Liver (tissue), 9 donors: ENCODE measurements around the gene THUMPD1. TPM values are rescaled to one million over a fixed set of nuclear protein-coding genes. Genes with fewer than 3 reads are reported as not detected.

ENCODE experiments used
- DNase-seq: peaks from one replicate; pipeline ENCODE4 v3.0.0-alpha.2; 2017; ENCODE audit warnings: low spot score
- H3K27ac ChIP-seq, 2 donors: one replicate each; pipeline ENCODE4 v1.7.0; 2013; ENCODE audit warnings: inconsistent platforms in 2 of 2, low read length in 2 of 2, control low read depth in 1 of 2, low read depth in 1 of 2, mild to moderate bottlenecking in 1 of 2
- H3K27me3 ChIP-seq, 4 donors: one replicate each; pipeline versions ENCODE4 v1.6.1 to v1.7.0; 2013; ENCODE audit warnings: low read length in 3 of 4, inconsistent platforms in 1 of 4, mild to moderate bottlenecking in 1 of 4, moderate library complexity in 1 of 4; ENCODE audit not compliant: control insufficient read depth in 4 of 4, insufficient read depth in 4 of 4
- H3K36me3 ChIP-seq, 4 donors: one replicate each; pipeline versions ENCODE4 v1.6.1 to v1.7.0; 2013; ENCODE audit warnings: low read length in 3 of 4, mild to moderate bottlenecking in 3 of 4, low read depth in 1 of 4, moderate library complexity in 1 of 4; ENCODE audit not compliant: control insufficient read depth in 4 of 4, insufficient read depth in 3 of 4
- H3K4me1 ChIP-seq, 4 donors: one replicate each; pipeline versions ENCODE4 v1.6.1 to v1.7.0; 2013; ENCODE audit warnings: low read length in 3 of 4, mild to moderate bottlenecking in 3 of 4, moderate library complexity in 1 of 4; ENCODE audit not compliant: control insufficient read depth in 4 of 4, insufficient read depth in 4 of 4
- H3K4me3 ChIP-seq, 3 donors: one replicate each; pipeline versions ENCODE4 v1.6.1 to v1.7.0; 2013; ENCODE audit warnings: low read length in 3 of 3, control low read depth in 1 of 3, low read depth in 1 of 3, mild to moderate bottlenecking in 1 of 3
- H3K9ac ChIP-seq, 2 donors: one replicate each; pipeline ENCODE4 v1.7.0; 2013; ENCODE audit warnings: low read length in 2 of 2, mild to moderate bottlenecking in 2 of 2, moderate library complexity in 2 of 2, control low read depth in 1 of 2, low read depth in 1 of 2
- H3K9me3 ChIP-seq, 4 donors: one replicate each; pipeline versions ENCODE4 v1.6.1 to v1.7.0; 2013; ENCODE audit warnings: low read length in 3 of 4; ENCODE audit not compliant: control insufficient read depth in 4 of 4
- CTCF ChIP-seq: fragments of 150-350 bp; IDR thresholded peaks from 2 replicates; pipeline ENCODE4 v1.5.1; 2017; ENCODE audit warnings: improper control_type of control experiment, low read depth, low read length; ENCODE audit not compliant: missing input control
- EGR1 ChIP-seq, 2 donors: IDR thresholded peaks; 2 replicates each; pipeline ENCODE4 v1.6.1; 2016 to 2018; ENCODE audit warnings: antibody characterized with exemption in 2 of 2, low read depth in 2 of 2
- FOXA1 ChIP-seq: IDR thresholded peaks from 2 replicates; pipeline ENCODE4 v1.6.1; 2016; ENCODE audit warnings: antibody characterized with exemption
- FOXA2 ChIP-seq: IDR thresholded peaks from 2 replicates; pipeline ENCODE4 v1.6.1; 2016; ENCODE audit warnings: antibody characterized with exemption
- GABPA ChIP-seq, 2 donors: IDR thresholded peaks in 1 of 2; conservative IDR thresholded peaks in 1 of 2; 2 replicates each; pipeline ENCODE4 v1.6.1; 2016; ENCODE audit warnings: antibody characterized with exemption in 2 of 2, mild to moderate bottlenecking in 1 of 2, moderate library complexity in 1 of 2
- HNF4A ChIP-seq, 2 donors: conservative IDR thresholded peaks; 2 replicates each; pipeline ENCODE4 v1.6.1; 2016; ENCODE audit warnings: antibody characterized with exemption in 2 of 2, mild to moderate bottlenecking in 2 of 2
- MAX ChIP-seq: IDR thresholded peaks from 2 replicates; pipeline ENCODE4 v1.6.1; 2016; ENCODE audit warnings: antibody characterized with exemption
- NR2F2 ChIP-seq: IDR thresholded peaks from 2 replicates; pipeline ENCODE4 v1.6.1; 2016; ENCODE audit warnings: antibody characterized with exemption
- RAD21 ChIP-seq, 2 donors: IDR thresholded peaks; 2 replicates each; pipeline ENCODE4 v1.6.1; 2016; ENCODE audit warnings: antibody characterized with exemption in 2 of 2, mild to moderate bottlenecking in 2 of 2
- REST ChIP-seq: IDR thresholded peaks from 2 replicates; pipeline ENCODE4 v1.6.1; 2016; ENCODE audit warnings: antibody characterized with exemption, mild to moderate bottlenecking
- RXRA ChIP-seq, 2 donors: IDR thresholded peaks; 2 replicates each; pipeline ENCODE4 v1.6.1; 2017 to 2018; ENCODE audit warnings: antibody characterized with exemption in 2 of 2, mild to moderate bottlenecking in 1 of 2
- YY1 ChIP-seq: IDR thresholded peaks from 2 replicates; pipeline ENCODE4 v1.6.1; 2016; ENCODE audit warnings: antibody characterized with exemption, mild to moderate bottlenecking
- ZBTB33 ChIP-seq: IDR thresholded peaks from 2 replicates; pipeline ENCODE4 v1.6.1; 2016; ENCODE audit warnings: antibody characterized with exemption
- WGBS: extraction: QIAGEN DNeasy Blood & Tissue Kit; methylation state at CpG from one replicate; pipeline ENCODE4 v1.1.7; 2013; 5-methylcytosine and 5-hydroxymethylcytosine counted together
- polyA plus RNA-seq, 2 donors: library from polyadenylated mRNA; stranded (reverse) in 1 of 2; unstranded in 1 of 2; fragments of 200-250 nt in 1 of 2; fragments of >200 nt in 1 of 2; fragmentation: Nextera tagmentation in 1 of 2; extraction: Ambion mirVana in 1 of 2; gene quantifications; one replicate each; pipeline versions ENCODE4 v1.2.1 to v1.2.3, GENCODE V29; 2013 to 2015
- total RNA-seq, 2 donors: library from RNA; depleted of rRNA; stranded (reverse); fragments of >200 nt; gene quantifications; one replicate each; pipeline ENCODE4 v1.2.3, GENCODE V29; 2014
- donor health status: healthy.
- donor health status: healthy.
- donor health status: healthy.
- donor health status: healthy.
- donor health status: healthy.

Gene THUMPD1
- total and polyA plus RNA-seq, 4 donors: 10.1 to 42.8 (median 26.8) TPM

- Histone ChIP-seq H3K27ac (no peak overlapping the region), H3K4me1 (no peaks in the 10 kb centered on the region), H3K9me3 (no peaks in the 10 kb centered on the region), H3K36me3 (peaks cover 10 to 71% (median 56%) of the 10 kb centered on the region in 4 donors), H3K27me3 (no peaks in the 10 kb centered on the region), H3K9ac (no peak overlapping the region), H3K4me3 (no peak overlapping the region)
- TF ChIP-seq FOXA1: no peak
- no peak for TF ChIP-seq MAX
- no peak for TF ChIP-seq RXRA (IDR thresholded peaks at IDR 0.05)
- no peak for TF ChIP-seq CTCF
- no peak for TF ChIP-seq NR2F2
- TF ChIP-seq HNF4A (conservative IDR thresholded peaks at IDR 0.05): no peak
- no peak for TF ChIP-seq REST
- TF ChIP-seq ZBTB33: no peak
- no peak for TF ChIP-seq YY1
- no peak for TF ChIP-seq GABPA (IDR thresholded peaks at IDR 0.05 in 1 of 2, conservative IDR thresholded peaks at IDR 0.05 in 1 of 2)
- no peak for TF ChIP-seq EGR1 (IDR thresholded peaks at IDR 0.05; ENCODE audit: low read depth in 2 of 2)
- WGBS: 94% methylated on average over 2 of the region's 2 CpGs
- no peak for DNase-seq
These were observed 40.9 kb upstream of the THUMPD1 start for GRCh38 chr16:20782470-20782869.

- no peaks in the 10 kb centered on the region for H3K27me3 ChIP-seq
- 93% methylated on average over 1 of the region's 1 CpG for WGBS
- peaks cover 12 to 74% (median 56%) of the 10 kb centered on the region in 4 donors for H3K36me3 ChIP-seq
- H3K9ac ChIP-seq: no peak overlapping the region
- no peak for DNase-seq
- no peak overlapping the region for H3K4me3 ChIP-seq
- H3K4me1 ChIP-seq: no peaks in the 10 kb centered on the region
- H3K9me3 ChIP-seq: no peaks in the 10 kb centered on the region
- no peak overlapping the region for H3K27ac ChIP-seq
- TF ChIP-seq RAD21 (IDR thresholded peaks at IDR 0.05) (no peak), MAX (no peak), GABPA (IDR thresholded peaks at IDR 0.05 in 1 of 2, conservative IDR thresholded peaks at IDR 0.05 in 1 of 2) (no peak), NR2F2 (no peak), YY1 (no peak), FOXA2 (no peak), EGR1 (IDR thresholded peaks at IDR 0.05; ENCODE audit: low read depth in 2 of 2) (no peak)
These were observed 40.1 kb upstream of the THUMPD1 start for GRCh38 chr16:20781697-20782096.
